Activated CD4-positive, alpha-beta T cell treated with anti-CD3 and anti-CD28 coated beads for 36 hours (primary cell): ENCODE results near the gene TENT5C. TPM values are rescaled to one million over a fixed set of nuclear protein-coding genes. Genes with fewer than 3 reads are reported as not detected.

ENCODE experiments used
- total RNA-seq, 2 experiments: library from RNA; stranded (reverse); gene quantifications; one replicate each; pipeline ENCODE4 v1.2.3, GENCODE V29; 2021

TENT5C gene
- total RNA-seq, 2 experiments from 2014 or later, result 6.0 to 6.4 TPM

Other genes starting within 250 kb of the TENT5C start
- 10 to 100 TPM; 18.5 to 20.4 TPM for gene MAN1A2, start 238.6 kb upstream of the TENT5C start, total RNA-seq